H1 (cell line): ENCODE data around the gene ATP11A. TPM values are rescaled to one million over a fixed set of nuclear protein-coding genes. Genes with fewer than 3 reads are reported as not detected.

ENCODE experiments used
- CTCF ChIA-PET: fragments of 300-600 bp; sonication (Branson Sonifier 250); formaldehyde crosslinking; loops from one replicate; lab custom pipeline; 2021; ENCODE audit not compliant: partially characterized antibody; lab: Charles Lee
- POLR2A ChIA-PET: fragments of 300-600 bp; sonication (Branson Sonifier 250); formaldehyde crosslinking; loops from one replicate; lab custom pipeline; 2021; ENCODE audit warnings: inconsistent platforms; ENCODE audit not compliant: partially characterized antibody; lab: Charles Lee
- DNase-seq, 2 experiments: peaks; one replicate each; pipeline versions ENCODE4 v3.0.0 to v3.0.0-alpha.2; 2010 to 2022; ENCODE audit warnings: low spot score in 2 of 2, low read depth in 1 of 2, mixed read lengths in 1 of 2
- FAIRE-seq: peaks from 2 replicates; lab custom pipeline; 2011; peaks lifted over from hg19 to GRCh38; lab: Jason Lieb, UNC
- H2AFZ ChIP-seq: 2 replicates; pipeline ENCODE4 v1.8.1; 2012; ENCODE audit warnings: low read length, inconsistent platforms
- H2AK5ac ChIP-seq: 2 replicates; pipeline ENCODE4 v1.6.1; 2013; ENCODE audit warnings: low read depth, low read length
- H2BK120ac ChIP-seq: replicated peaks from 2 replicates; pipeline ENCODE3; 2013; ENCODE audit warnings: low read depth, low read length, inconsistent platforms
- H2BK12ac ChIP-seq: 2 replicates; pipeline ENCODE4 v1.6.1; 2013; ENCODE audit warnings: low read depth, low read length
- H2BK15ac ChIP-seq: 2 replicates; pipeline ENCODE4 v1.6.1; 2013; ENCODE audit warnings: low read length
- H2BK20ac ChIP-seq: 2 replicates; pipeline ENCODE4 v1.6.1; 2013; ENCODE audit warnings: low read length
- H2BK5ac ChIP-seq: 2 replicates; pipeline ENCODE4 v1.6.1; 2013; ENCODE audit warnings: low read depth, low read length
- H3K14ac ChIP-seq: 2 replicates; pipeline ENCODE4 v1.6.1; 2013; ENCODE audit warnings: inconsistent platforms; ENCODE audit not compliant: insufficient read length
- H3K18ac ChIP-seq: 2 replicates; pipeline ENCODE4 v1.6.1; 2013; ENCODE audit warnings: low read length; ENCODE audit errors: extremely low read depth
- H3K23ac ChIP-seq: 2 replicates; pipeline ENCODE4 v1.6.1; 2013; ENCODE audit warnings: inconsistent platforms; ENCODE audit not compliant: insufficient read length
- H3K23me2 ChIP-seq: 2 replicates; pipeline ENCODE4 v1.6.1; 2013; ENCODE audit warnings: low read depth, low read length
- H3K27ac ChIP-seq: 2 replicates; pipeline ENCODE4 v1.6.1; 2011; ENCODE audit warnings: low read depth, low read length, inconsistent platforms
- H3K27me3 ChIP-seq, 4 experiments: replicated peaks in 1 of 4; 1 replicate in 1 of 4; 2 replicates in 3 of 4; pipeline versions ENCODE4 v1.6.1 to v1.8.1; 2011 to 2013; ENCODE audit warnings: low read length in 3 of 4, mild to moderate bottlenecking in 3 of 4, inconsistent platforms in 2 of 4, mixed read lengths in 2 of 4, moderate library complexity in 1 of 4; ENCODE audit not compliant: control insufficient read depth in 3 of 4, insufficient read depth in 3 of 4; ENCODE audit errors: extremely low read depth in 1 of 4
- H3K36me3 ChIP-seq, 4 experiments: 2 replicates each; pipeline versions ENCODE4 v1.6.1 to v1.8.1; 2011 to 2013; ENCODE audit warnings: mild to moderate bottlenecking in 4 of 4, low read length in 3 of 4, moderate library complexity in 2 of 4, control low read depth in 1 of 4, inconsistent platforms in 1 of 4; ENCODE audit not compliant: insufficient read depth in 4 of 4, control insufficient read depth in 2 of 4
- H3K4ac ChIP-seq: replicated peaks from 2 replicates; pipeline ENCODE3; 2013; ENCODE audit warnings: low read length, low read depth, mixed read lengths, inconsistent platforms; ENCODE audit not compliant: insufficient read length
- H3K4me1 ChIP-seq, 4 experiments: replicated peaks in 1 of 4; 1 replicate in 1 of 4; 2 replicates in 3 of 4; pipeline versions ENCODE4 v1.6.1 to v1.8.1; 2011 to 2013; ENCODE audit warnings: low read length in 3 of 4, inconsistent platforms in 2 of 4, mixed read lengths in 1 of 4; ENCODE audit not compliant: insufficient read depth in 4 of 4, control insufficient read depth in 3 of 4
- H3K4me2 ChIP-seq, 2 experiments: 2 replicates each; pipeline versions ENCODE4 v1.6.1 to v1.8.1; 2011 to 2013; ENCODE audit warnings: low read depth in 2 of 2, low read length in 2 of 2, control low read depth in 1 of 2, inconsistent platforms in 1 of 2, mild to moderate bottlenecking in 1 of 2; ENCODE audit not compliant: insufficient read depth in 1 of 2
- H3K4me3 ChIP-seq, 4 experiments: fragments of 200-600, 300-600 bp in 1 of 4; sonication (generic), shearing (Covaris generic), sonication (Bioruptor Twin) in 1 of 4; 2 replicates each; pipeline versions ENCODE4 v1.5.1 to v1.8.1; 2011 to 2016; ENCODE audit warnings: low read length in 4 of 4, low read depth in 3 of 4, control low read depth in 2 of 4, inconsistent platforms in 2 of 4, mild to moderate bottlenecking in 2 of 4, mixed read lengths in 1 of 4, moderate library complexity in 1 of 4; ENCODE audit not compliant: insufficient read depth in 2 of 4; ENCODE audit errors: extremely low read depth in 1 of 4
- H3K56ac ChIP-seq: replicated peaks from 2 replicates; pipeline ENCODE3; 2013; ENCODE audit warnings: low read depth, mild to moderate bottlenecking, mixed read lengths, low read length, inconsistent platforms; ENCODE audit not compliant: insufficient read length
- H3K79me1 ChIP-seq: 2 replicates; pipeline ENCODE4 v1.6.1; 2013; ENCODE audit warnings: low read depth, low read length, control low read depth
- H3K79me2 ChIP-seq, 2 experiments: 2 replicates each; pipeline versions ENCODE4 v1.6.1 to v1.8.1; 2012 to 2013; ENCODE audit warnings: low read length in 2 of 2, mild to moderate bottlenecking in 2 of 2, inconsistent platforms in 1 of 2; ENCODE audit not compliant: insufficient read depth in 2 of 2, control insufficient read depth in 1 of 2
- H3K9ac ChIP-seq, 4 experiments: replicated peaks in 1 of 4; 1 replicate in 1 of 4; 2 replicates in 3 of 4; pipeline versions ENCODE4 v1.6.1 to v1.8.1; 2011 to 2013; ENCODE audit warnings: low read depth in 3 of 4, low read length in 3 of 4, control low read depth in 2 of 4, mild to moderate bottlenecking in 2 of 4, moderate library complexity in 2 of 4, inconsistent platforms in 1 of 4; ENCODE audit errors: extremely low read depth in 1 of 4
- H3K9me3 ChIP-seq, 2 experiments: 2 replicates each; pipeline versions ENCODE4 v1.6.1 to v1.8.1; 2012 to 2013; ENCODE audit warnings: mild to moderate bottlenecking in 2 of 2, moderate library complexity in 2 of 2, control low read depth in 1 of 2, inconsistent platforms in 1 of 2, low read depth in 1 of 2, low read length in 1 of 2, mixed read lengths in 1 of 2; ENCODE audit not compliant: insufficient read depth in 2 of 2
- H4K20me1 ChIP-seq, 2 experiments: replicated peaks in 1 of 2; 2 replicates each; pipeline versions ENCODE3 to v1.8.1; 2011 to 2013; ENCODE audit warnings: inconsistent platforms in 2 of 2, low read length in 2 of 2, mild to moderate bottlenecking in 1 of 2; ENCODE audit not compliant: insufficient read depth in 2 of 2, control insufficient read depth in 1 of 2
- H4K5ac ChIP-seq: 2 replicates; pipeline ENCODE4 v1.6.1; 2013; ENCODE audit warnings: low read length, low read depth, mixed read lengths, inconsistent platforms; ENCODE audit not compliant: insufficient read length
- H4K8ac ChIP-seq: 2 replicates; pipeline ENCODE4 v1.8.0; 2013; ENCODE audit warnings: mild to moderate bottlenecking, moderate library complexity, low read length, inconsistent platforms; ENCODE audit not compliant: insufficient read depth; ENCODE audit errors: extremely low read depth
- H4K91ac ChIP-seq: replicated peaks from 2 replicates; pipeline ENCODE3; 2013; ENCODE audit warnings: low read length, mixed read lengths, inconsistent platforms; ENCODE audit not compliant: insufficient read length
- HDAC6 ChIP-seq: IDR thresholded peaks from one replicate; pipeline ENCODE4 v1.7.1; 2012; ENCODE audit warnings: low read depth, mild to moderate bottlenecking, inconsistent platforms, low read length, moderate library complexity
- WGBS, 2 experiments: shearing (Covaris generic) in 1 of 2; methylation state at CpG; one replicate each; pipeline versions ENCODE4 v1.1.6 to v1.1.7; 2013 to 2015; ENCODE audit warnings: low lambda C conversion rate in 2 of 2, mixed read lengths in 2 of 2, inconsistent platforms in 1 of 2, low coverage in 1 of 2, missing lambda C conversion rate in 1 of 2; ENCODE audit not compliant: insufficient replicate concordance in 2 of 2, insufficient coverage in 1 of 2, insufficient read length in 1 of 2; ENCODE audit errors: extremely low coverage in 1 of 2, missing lambda C conversion rate in 1 of 2; 5-methylcytosine and 5-hydroxymethylcytosine counted together
- polyA plus RNA-seq, 7 experiments: library from polyadenylated mRNA; depleted of rRNA in 3 of 7; stranded (reverse) in 5 of 7; unstranded in 2 of 7; fragments of >200 nt in 5 of 7; fragments of 200-250 nt in 2 of 7; gene quantifications; 1 replicate in 5 of 7; 2 replicates in 1 of 7; 4 replicates in 1 of 7; pipeline versions ENCODE4 v1.2.1 to v1.2.3, GENCODE V29; 2011 to 2013; ENCODE audit warnings: missing spikeins in 2 of 7, mixed read lengths in 2 of 7
- total RNA-seq: library from RNA; stranded (reverse); fragmentation: NEBNext Ultra II Directional; extraction: Animal tissue kit (Norgen Biotek cat#: 25700); gene quantifications from 2 replicates; pipeline ENCODE4 v1.2.1, GENCODE V29; 2021

Gene ATP11A
- total and polyA plus RNA-seq, 2 of the 8 experiments (the other 6 are each of a cell fraction or from before 2014, with no cell fraction given), result 28.8 to 72.9 TPM

DNA sequence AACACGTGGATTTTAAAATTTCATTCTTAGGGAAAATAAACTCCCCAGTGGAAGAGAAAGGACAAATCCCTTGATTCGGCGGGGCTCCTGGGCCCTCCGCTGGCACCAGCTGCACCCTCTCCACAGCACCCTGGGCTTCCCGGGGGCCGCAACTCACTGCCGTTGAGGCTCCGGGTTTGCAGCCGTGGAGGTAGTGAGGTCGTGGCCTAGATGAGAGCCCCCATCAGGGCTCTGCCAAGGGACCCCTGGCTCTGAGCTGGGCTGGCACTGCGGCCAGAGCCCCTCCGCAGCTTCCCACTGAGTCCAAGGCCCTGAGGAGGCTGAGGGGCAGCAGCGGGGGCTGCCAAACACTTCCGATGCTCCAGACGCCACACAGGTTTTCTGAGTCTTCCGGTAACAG is 145.5 kb downstream of the ATP11A start:
- Histone ChIP-seq H4K5ac (no peak overlapping the region), H3K9ac (no peak overlapping the region), H2BK120ac (no peak overlapping the region), H3K79me2 (no peaks in the 10 kb centered on the region), H3K4me2 (no peak overlapping the region), H2AK5ac (no peak overlapping the region), H2BK5ac (no peak overlapping the region), H3K27me3 (no peaks in the 10 kb centered on the region), H2BK12ac (no peak overlapping the region), H3K23me2 (no peaks in the 10 kb centered on the region), H4K20me1 (peaks cover 0 to 4% of the 10 kb centered on the region in 2 experiments), H3K27ac (no peak overlapping the region), H3K36me3 (peaks cover 12 to 60% (median 44%) of the 10 kb centered on the region in 4 experiments), H2BK15ac (no peak overlapping the region), H3K18ac (no peak overlapping the region), H4K91ac (no peak overlapping the region), H3K23ac (no peak overlapping the region), H3K56ac (no peak overlapping the region), H3K79me1 (no peaks in the 10 kb centered on the region), H3K4me3 (no peak overlapping the region), H3K9me3 (no peaks in the 10 kb centered on the region), H2AFZ (no peak overlapping the region), H2BK20ac (no peak overlapping the region), H4K8ac (no peak overlapping the region; the same call in 1 of the 2 replicates), H3K4me1 (no peaks in the 10 kb centered on the region), H3K14ac (no peak overlapping the region), H3K4ac (no peak overlapping the region)
- ChIA-PET CTCF (no interaction called here), POLR2A (no interaction called here)
- no peak for FAIRE-seq
- 95% methylated on average over 16 of the region's 16 CpGs; no CpG with 5 or more reads in 1 of the 2 experiments for WGBS, 2 experiments
- no peak for DNase-seq
- no peak for TF ChIP-seq HDAC6
